HG03135 (cell line): ENCODE measurements around the gene STRIP1.

Experiments
- ATAC-seq: cut with Tn5 transposase; IDR thresholded peaks from one replicate; pipeline ENCODE4 v1.9.1; 2021; ENCODE audit warnings: mild to moderate bottlenecking, moderate library complexity; ENCODE audit not compliant: unreplicated experiment

STRIP1 gene, protein sequence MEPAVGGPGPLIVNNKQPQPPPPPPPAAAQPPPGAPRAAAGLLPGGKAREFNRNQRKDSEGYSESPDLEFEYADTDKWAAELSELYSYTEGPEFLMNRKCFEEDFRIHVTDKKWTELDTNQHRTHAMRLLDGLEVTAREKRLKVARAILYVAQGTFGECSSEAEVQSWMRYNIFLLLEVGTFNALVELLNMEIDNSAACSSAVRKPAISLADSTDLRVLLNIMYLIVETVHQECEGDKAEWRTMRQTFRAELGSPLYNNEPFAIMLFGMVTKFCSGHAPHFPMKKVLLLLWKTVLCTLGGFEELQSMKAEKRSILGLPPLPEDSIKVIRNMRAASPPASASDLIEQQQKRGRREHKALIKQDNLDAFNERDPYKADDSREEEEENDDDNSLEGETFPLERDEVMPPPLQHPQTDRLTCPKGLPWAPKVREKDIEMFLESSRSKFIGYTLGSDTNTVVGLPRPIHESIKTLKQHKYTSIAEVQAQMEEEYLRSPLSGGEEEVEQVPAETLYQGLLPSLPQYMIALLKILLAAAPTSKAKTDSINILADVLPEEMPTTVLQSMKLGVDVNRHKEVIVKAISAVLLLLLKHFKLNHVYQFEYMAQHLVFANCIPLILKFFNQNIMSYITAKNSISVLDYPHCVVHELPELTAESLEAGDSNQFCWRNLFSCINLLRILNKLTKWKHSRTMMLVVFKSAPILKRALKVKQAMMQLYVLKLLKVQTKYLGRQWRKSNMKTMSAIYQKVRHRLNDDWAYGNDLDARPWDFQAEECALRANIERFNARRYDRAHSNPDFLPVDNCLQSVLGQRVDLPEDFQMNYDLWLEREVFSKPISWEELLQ

GRCh38 chr1:110034451-110035235, at the start of gene STRIP1:
Gene STRIP1, plus strand, starts transcription at chr1:110034624. Its CDS starts 14 bp downstream, at chr1:110034638.
- ATAC-seq, result peak; percentile 85

- ATAC-seq, result no peak
Observed at GRCh38 chr1:109985247-109986053, 49.0 kb upstream of the STRIP1 start.

GRCh38 chr1:109986054-109986444, 48.4 kb upstream of the STRIP1 start:
- no peak for ATAC-seq

DNA sequence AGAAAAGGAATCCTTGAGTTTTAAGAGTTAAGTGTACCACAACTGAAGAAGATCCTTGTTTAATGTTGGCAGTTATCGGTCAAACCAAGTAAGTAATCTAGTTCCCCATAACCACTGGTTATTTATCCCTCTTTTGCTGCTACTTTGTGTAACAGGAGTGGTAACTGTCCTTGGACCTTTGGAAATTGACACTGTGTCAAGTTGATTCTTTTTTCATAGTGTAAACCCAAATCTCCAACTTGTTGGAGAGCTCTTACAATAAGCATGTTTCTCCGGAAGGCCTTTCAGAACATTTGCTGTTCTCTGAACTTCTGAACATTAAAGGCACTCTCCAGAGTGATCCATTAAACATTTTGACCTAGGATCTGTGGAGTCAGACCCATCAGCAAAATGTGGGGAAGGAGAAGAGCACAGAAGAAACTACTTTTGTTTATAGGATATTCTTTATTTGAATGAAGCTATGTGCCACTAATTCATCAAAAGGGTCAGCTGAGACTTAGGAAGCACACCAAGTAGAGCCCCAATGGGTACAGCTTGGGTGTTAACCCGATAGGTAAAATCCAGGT, 46.0 kb upstream of the STRIP1 start:
- ATAC-seq, result no peak

- no peak for ATAC-seq
Observed at GRCh38 chr1:109989506-109990301, 44.7 kb upstream of the STRIP1 start.

- no peak for ATAC-seq
Observed at GRCh38 chr1:109990302-109990653, 44.1 kb upstream of the STRIP1 start.

DNA sequence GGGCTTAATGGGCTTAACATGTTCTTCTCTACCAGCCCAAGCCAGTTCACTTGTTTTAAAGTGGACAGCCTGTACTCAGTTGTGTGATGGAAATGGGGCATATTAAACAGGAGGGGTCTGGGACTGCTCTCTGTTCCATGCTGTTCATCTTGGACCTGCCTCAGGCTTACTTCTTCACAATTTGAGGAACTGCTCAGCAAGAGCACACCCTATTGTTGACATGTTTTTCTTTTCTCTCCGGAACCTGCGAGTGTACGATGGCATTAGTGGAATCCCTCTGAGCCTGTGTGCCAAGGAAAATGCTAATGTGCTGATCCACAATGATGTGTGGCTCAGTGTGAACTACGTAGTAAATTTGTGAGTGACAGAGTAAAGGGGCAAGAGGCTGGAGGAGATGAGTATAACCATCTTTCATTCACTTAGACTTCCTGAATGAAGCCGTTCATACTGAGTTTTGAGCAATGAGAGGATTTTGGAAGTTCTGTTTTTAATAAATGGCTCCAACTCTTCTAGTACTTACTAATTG, 43.0 kb upstream of the STRIP1 start:
- ATAC-seq, result no peak

DNA sequence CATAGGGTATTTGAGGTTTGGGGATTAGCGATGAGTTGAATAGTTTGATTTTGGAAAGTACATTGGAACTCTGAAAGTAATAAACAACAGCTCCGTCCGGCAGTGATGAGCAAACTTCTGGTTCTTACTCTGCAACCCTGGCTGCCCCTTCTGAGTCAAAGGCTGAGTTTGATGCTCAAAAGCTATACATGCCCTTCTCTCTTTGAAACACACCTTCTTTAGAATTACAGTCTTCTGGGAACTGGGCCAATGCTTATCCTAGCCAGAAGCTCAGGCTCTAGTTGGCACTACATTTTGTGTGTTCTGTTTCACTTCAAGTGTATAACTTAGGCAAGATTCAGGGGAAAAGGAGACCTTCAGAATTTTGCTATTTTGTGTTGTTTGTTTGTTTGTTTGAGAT, 40.5 kb upstream of the STRIP1 start:
- ATAC-seq, result no peak

- no peak for ATAC-seq
Observed at GRCh38 chr1:109994654-109995053, 39.8 kb upstream of the STRIP1 start.

DNA sequence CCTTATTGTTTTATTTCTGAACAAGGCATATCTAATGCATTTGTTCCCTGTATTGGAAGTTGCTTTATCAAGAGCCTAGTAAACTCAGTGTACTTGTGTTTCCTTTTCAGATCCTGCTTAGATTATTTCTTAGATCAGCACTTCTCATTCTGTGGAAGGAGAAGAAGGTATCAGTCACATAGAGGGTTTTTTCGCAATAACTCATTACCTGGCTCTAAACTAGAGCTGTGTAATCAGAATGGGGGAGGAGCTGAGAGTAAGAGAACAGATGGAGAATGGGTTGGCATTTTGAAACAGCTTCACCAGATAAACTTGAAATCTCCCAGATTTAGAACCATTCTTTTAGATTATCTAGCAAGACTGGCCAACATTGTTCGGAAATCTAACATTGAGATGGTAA, 38.9 kb upstream of the STRIP1 start:
- no peak for ATAC-seq

GRCh38 chr1:109996476-109996875, 37.9 kb upstream of the STRIP1 start:
- no peak for ATAC-seq

DNA sequence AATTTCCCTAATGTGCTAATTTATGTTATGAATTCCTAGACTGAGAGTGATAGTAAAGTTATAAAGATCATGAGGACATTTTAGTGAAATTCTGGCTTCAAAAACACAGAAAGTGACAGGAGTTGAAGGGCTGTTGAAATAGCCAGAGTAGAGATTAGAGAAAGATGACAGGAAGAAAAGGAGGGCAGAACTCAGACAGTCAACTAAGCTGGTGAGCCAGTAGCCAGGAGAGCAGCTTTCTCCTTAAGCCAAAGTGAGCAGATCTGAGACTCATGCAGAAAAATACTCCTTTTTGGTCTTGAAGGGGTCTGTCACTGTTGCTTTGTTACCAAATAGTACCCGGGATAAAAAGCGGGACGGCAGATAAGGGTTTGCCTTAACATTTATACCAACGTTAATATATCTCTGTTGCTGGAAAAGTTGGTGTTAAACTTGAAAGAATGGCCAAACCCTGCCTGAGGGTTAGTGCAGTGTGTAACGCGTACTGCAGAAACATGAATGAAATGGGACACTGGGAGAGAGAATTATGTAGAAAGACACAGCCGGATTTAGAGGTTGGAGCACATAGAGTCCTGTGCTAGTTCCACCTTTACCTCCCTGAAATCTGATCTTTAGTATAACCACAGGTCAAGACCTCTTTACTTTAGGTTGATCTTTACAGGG, 37.1 kb upstream of the STRIP1 start:
- ATAC-seq, result no peak

- no peak for ATAC-seq
Observed at GRCh38 chr1:109997867-109998229, 36.6 kb upstream of the STRIP1 start.

- no peak for ATAC-seq
Observed at GRCh38 chr1:110002695-110003094, 31.7 kb upstream of the STRIP1 start.

GRCh38 chr1:110003747-110004428, 30.5 kb upstream of the STRIP1 start:
- peak; percentile 55 for ATAC-seq

DNA sequence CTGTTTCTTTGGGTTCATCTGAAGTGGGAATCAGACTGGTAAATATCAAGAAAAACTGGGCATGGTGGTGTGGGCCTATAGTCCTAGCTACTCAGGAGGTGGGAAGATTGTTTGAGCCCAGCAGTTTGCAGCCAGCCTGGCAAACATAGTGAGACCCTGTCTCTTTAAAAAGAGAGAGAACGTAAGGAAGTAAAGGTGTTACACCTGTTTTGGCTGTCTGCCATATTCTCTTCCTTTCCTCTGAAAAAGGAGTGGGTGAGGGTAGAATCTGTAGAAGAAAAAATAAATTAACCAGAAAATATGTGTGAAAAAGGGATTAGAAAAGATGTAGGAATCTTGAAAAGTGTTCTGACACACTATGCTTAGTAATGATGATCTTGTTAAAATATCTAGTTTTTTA, 29.8 kb upstream of the STRIP1 start:
- ATAC-seq, result no peak

DNA sequence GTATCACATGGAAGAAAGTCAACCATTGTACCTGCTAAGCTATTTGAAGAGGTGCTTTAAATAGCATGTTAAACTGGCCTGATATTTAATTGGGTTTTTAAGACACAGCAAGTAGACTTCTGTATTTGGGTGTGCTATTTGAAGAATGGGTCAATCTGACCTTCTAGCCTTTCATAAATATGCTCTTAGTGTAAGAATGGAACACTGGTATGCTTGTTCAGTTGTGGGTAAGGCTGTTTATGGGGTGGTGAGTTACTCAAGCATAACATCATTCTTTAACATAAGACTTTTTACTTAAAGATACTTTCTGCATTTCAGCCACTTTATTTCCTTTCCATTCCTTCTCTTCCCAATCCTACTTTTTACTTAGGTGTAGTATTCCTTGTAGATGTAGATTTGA, 28.5 kb upstream of the STRIP1 start:
- ATAC-seq, result no peak

GRCh38 chr1:110006516-110006915, 27.9 kb upstream of the STRIP1 start:
- ATAC-seq, result no peak
